Measurements from ENCODE around the gene RAB15. TPM values are rescaled to one million over a fixed set of nuclear protein-coding genes. Genes with fewer than 3 reads are reported as not detected.

Gene RAB15
- total and polyA plus RNA-seq, 7 experiments from 2014 or later, result 4.7 to 11.1 (median 5.9) TPM

DNA sequence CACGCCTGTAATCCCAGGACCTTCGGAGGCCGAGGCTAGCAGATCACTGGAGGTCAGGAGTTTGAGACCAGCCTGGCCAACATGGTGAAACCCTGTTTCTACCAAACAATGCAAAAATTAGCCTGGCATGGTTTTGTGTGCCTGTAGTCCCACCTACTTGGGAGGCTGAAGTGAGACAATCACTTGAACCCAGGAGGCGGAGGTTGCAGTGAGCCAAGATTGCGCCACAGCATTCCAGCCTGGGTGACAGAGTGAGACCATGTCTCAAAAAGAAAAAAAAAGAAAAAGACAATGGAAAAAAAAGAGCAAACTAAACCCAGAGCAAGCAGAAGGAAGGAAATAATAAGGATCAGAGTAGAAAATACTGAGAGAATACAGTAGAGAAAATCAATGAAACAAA is 52.5 kb downstream of the RAB15 start:
- H3K27me3 Mint-ChIP-seq, result no peaks in the 10 kb centered on the region
- H3K36me3 Mint-ChIP-seq, result peaks cover 0 to 50% (median 50%) of the 10 kb centered on the region in 5 donors
- H3K4me1 Mint-ChIP-seq, result peaks cover 57 to 90% (median 82%) of the 10 kb centered on the region in 7 donors
- Histone ChIP-seq H3K36me3 (ENCODE audit: control insufficient read depth in 2 of 3, insufficient read depth in 3 of 3, low read length in 3 of 3) (peaks cover 0 to 8% (median 0%) of the 10 kb centered on the region in 3 experiments), H3K4me1 (ENCODE audit: control insufficient read depth in 2 of 2, insufficient read depth in 2 of 2, low read length in 2 of 2) (peaks cover 45 to 47% of the 10 kb centered on the region in 2 donors), H3K27ac (ENCODE audit: low read depth, low read length) (no peak overlapping the region), H3K4me3 (ENCODE audit: low read length) (no peak overlapping the region), H3K9me3 (ENCODE audit: control insufficient read depth in 2 of 3, low read length in 3 of 3) (no peaks in the 10 kb centered on the region), H3K27me3 (ENCODE audit: control insufficient read depth in 2 of 2, insufficient read depth in 2 of 2, low read length in 2 of 2) (no peaks in the 10 kb centered on the region)
- H3K9me3 Mint-ChIP-seq, result peaks cover 0 to 7% (median 0%) of the 10 kb centered on the region in 11 donors
- ATAC-seq (no peak), DNase-seq (no peak)
- POLR2A ChIA-PET, result interaction anchor here (0.6 to 1.6 kb wide), 3 partner anchors 10 to 16 kb away, joined by 3 to 4 read pairs (median 3); no protein-coding TSS in a partner anchor
- peak overlapping the region in 4 of 9 donors; percentile 65 to 89 (median 78) for H3K27ac Mint-ChIP-seq
- CTCF ChIA-PET, result interaction anchor here (0.7 kb wide), 1 partner anchor 240 kb away, joined by 4 read pairs; no protein-coding TSS in a partner anchor
- intact Hi-C loops (cut with micrococcal nuclease), result loop anchor here in 1 of 2 donors (10.0 kb wide), 1 partner anchor 1055 kb away; no protein-coding TSS in a partner anchor
- peak overlapping the region in 5 of 10 donors; percentile 18 to 63 (median 44) for H3K4me3 Mint-ChIP-seq

- peaks cover 0 to 50% (median 47%) of the 10 kb centered on the region in 5 donors for H3K36me3 Mint-ChIP-seq
- H3K9me3 Mint-ChIP-seq, result peaks cover 0 to 7% (median 0%) of the 10 kb centered on the region in 11 donors
- intact Hi-C loops (cut with micrococcal nuclease), result no loop called here
- DNase-seq (no peak), ATAC-seq (no peak)
- H3K4me3 Mint-ChIP-seq, result peak overlapping the region in 4 of 10 donors; percentile 60 to 71 (median 62)
- peaks cover 55 to 87% (median 79%) of the 10 kb centered on the region in 7 donors for H3K4me1 Mint-ChIP-seq
- H3K27ac Mint-ChIP-seq, result peak overlapping the region in 5 of 9 donors; percentile 42 to 95 (median 75)
- no peaks in the 10 kb centered on the region for H3K27me3 Mint-ChIP-seq
- peaks cover 0 to 8% (median 0%) of the 10 kb centered on the region in 3 experiments for H3K36me3 ChIP-seq (ENCODE audit: control insufficient read depth in 2 of 3, insufficient read depth in 3 of 3, low read length in 3 of 3)
- POLR2A ChIA-PET, result interaction anchor here (0.7 to 1.6 kb wide), 3 partner anchors 9 to 66 kb away, joined by 3 to 4 read pairs (median 3); no protein-coding TSS in a partner anchor
- H3K27me3 ChIP-seq (ENCODE audit: control insufficient read depth in 2 of 2, insufficient read depth in 2 of 2, low read length in 2 of 2), result no peaks in the 10 kb centered on the region
- H3K27ac ChIP-seq (ENCODE audit: low read depth, low read length), result no peak overlapping the region
- no peak overlapping the region for H3K4me3 ChIP-seq (ENCODE audit: low read length)
- H3K9me3 ChIP-seq (ENCODE audit: control insufficient read depth in 2 of 3, low read length in 3 of 3), result no peaks in the 10 kb centered on the region
- H3K4me1 ChIP-seq (ENCODE audit: control insufficient read depth in 2 of 2, insufficient read depth in 2 of 2, low read length in 2 of 2), result peaks cover 42 to 47% of the 10 kb centered on the region in 2 donors
- CTCF ChIA-PET, result no interaction called here
Measured at GRCh38 chr14:64919215-64919614, 52.9 kb downstream of the RAB15 start.

GRCh38 chr14:64918216-64918615 is 53.9 kb downstream of the RAB15 start:
- Mint-ChIP-seq H3K4me3 (peak overlapping the region in 9 of 10 donors; percentile 49 to 73 (median 60)), H3K27me3 (peaks cover 0 to 2% (median 0%) of the 10 kb centered on the region in 5 donors)
- H3K9me3 ChIP-seq (ENCODE audit: control insufficient read depth in 2 of 3, low read length in 3 of 3), result no peaks in the 10 kb centered on the region

DNA sequence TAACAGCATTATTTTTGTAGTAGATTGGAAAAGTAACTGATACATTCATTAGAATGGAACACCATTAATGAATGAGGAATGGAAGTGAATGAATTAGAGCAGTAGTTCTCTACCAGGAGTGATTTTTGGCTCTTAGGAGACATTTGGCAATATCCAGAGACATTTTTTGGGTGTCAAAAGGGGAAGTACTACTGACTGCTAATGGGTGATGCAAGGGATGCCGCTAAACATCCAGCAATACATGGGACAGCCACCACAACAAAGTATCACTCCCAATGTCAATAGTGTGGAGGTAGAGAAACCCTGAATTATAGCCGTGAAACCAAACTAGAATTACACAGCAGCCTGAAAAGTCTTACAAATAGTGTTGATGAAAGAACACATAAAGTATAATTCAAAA is 56.3 kb downstream of the RAB15 start:
- Mint-ChIP-seq H3K4me3 (peak overlapping the region; percentile 87 to 97 (median 92)), H3K27ac (peak overlapping the region in 8 of 9 donors; percentile 44 to 99 (median 96)), H3K27me3 (peaks cover 0 to 5% (median 0%) of the 10 kb centered on the region in 5 donors), H3K36me3 (peaks cover 0 to 34% (median 30%) of the 10 kb centered on the region in 5 donors), H3K4me1 (peaks cover 53 to 74% (median 64%) of the 10 kb centered on the region in 7 donors), H3K9me3 (peaks cover 0 to 3% (median 0%) of the 10 kb centered on the region in 11 donors)
- H3K27me3 ChIP-seq (ENCODE audit: control insufficient read depth in 2 of 2, insufficient read depth in 2 of 2, low read length in 2 of 2), result no peaks in the 10 kb centered on the region
- H3K36me3 ChIP-seq (ENCODE audit: control insufficient read depth in 2 of 3, insufficient read depth in 3 of 3, low read length in 3 of 3), result peaks cover 0 to 4% (median 0%) of the 10 kb centered on the region in 3 experiments
- no peaks in the 10 kb centered on the region for H3K9me3 ChIP-seq (ENCODE audit: control insufficient read depth in 2 of 3, low read length in 3 of 3)
- no peak for ATAC-seq
- peaks cover 33 to 41% of the 10 kb centered on the region in 2 donors for H3K4me1 ChIP-seq (ENCODE audit: control insufficient read depth in 2 of 2, insufficient read depth in 2 of 2, low read length in 2 of 2)
- POLR2A ChIA-PET, result interaction anchor here (0.8 to 3.3 kb wide), 7 partner anchors 11 to 497 kb away, joined by 3 to 86 read pairs (median 16); partner anchors contain the start of genes FNTB and FUT8
- H3K4me3 ChIP-seq (ENCODE audit: low read length), result peak overlapping the region; percentile 96
- DNase-seq, result no peak
- intact Hi-C loops (cut with micrococcal nuclease), result loop anchor here in 1 of 2 donors (2.0 kb wide), 1 partner anchor 57 kb away; the partner anchor contains the start of gene RAB15
- no peak overlapping the region for H3K27ac ChIP-seq (ENCODE audit: low read depth, low read length)
- CTCF ChIA-PET, result interaction anchor here (1.3 to 1.6 kb wide), 2 partner anchors 9 to 24 kb away, joined by 5 to 6 read pairs; no protein-coding TSS in a partner anchor

More at GRCh38 chr14:64918216-64918615, 53.9 kb downstream of the RAB15 start:
- Mint-ChIP-seq H3K4me1 (peaks cover 60 to 85% (median 78%) of the 10 kb centered on the region in 7 donors), H3K9me3 (peaks cover 0 to 7% (median 0%) of the 10 kb centered on the region in 11 donors), H3K36me3 (peaks cover 0 to 46% (median 42%) of the 10 kb centered on the region in 5 donors), H3K27ac (peak overlapping the region in 6 of 9 donors; percentile 24 to 95 (median 62))
- no peak overlapping the region for H3K4me3 ChIP-seq (ENCODE audit: low read length)
- POLR2A ChIA-PET, result interaction anchor here (0.6 to 1.4 kb wide), 3 partner anchors 9 to 429 kb away, joined by 3 to 8 read pairs (median 5); no protein-coding TSS in a partner anchor
- CTCF ChIA-PET, result no interaction called here
- no peaks in the 10 kb centered on the region for H3K27me3 ChIP-seq (ENCODE audit: control insufficient read depth in 2 of 2, insufficient read depth in 2 of 2, low read length in 2 of 2)
- peaks cover 42 to 51% of the 10 kb centered on the region in 2 donors for H3K4me1 ChIP-seq (ENCODE audit: control insufficient read depth in 2 of 2, insufficient read depth in 2 of 2, low read length in 2 of 2)
- ATAC-seq, result no peak
- peak overlapping the region; percentile 1 for H3K27ac ChIP-seq (ENCODE audit: low read depth, low read length)
- intact Hi-C loops (cut with micrococcal nuclease), result no loop called here
- DNase-seq, result no peak
- peaks cover 0 to 4% (median 0%) of the 10 kb centered on the region in 3 experiments for H3K36me3 ChIP-seq (ENCODE audit: control insufficient read depth in 2 of 3, insufficient read depth in 3 of 3, low read length in 3 of 3)

DNA sequence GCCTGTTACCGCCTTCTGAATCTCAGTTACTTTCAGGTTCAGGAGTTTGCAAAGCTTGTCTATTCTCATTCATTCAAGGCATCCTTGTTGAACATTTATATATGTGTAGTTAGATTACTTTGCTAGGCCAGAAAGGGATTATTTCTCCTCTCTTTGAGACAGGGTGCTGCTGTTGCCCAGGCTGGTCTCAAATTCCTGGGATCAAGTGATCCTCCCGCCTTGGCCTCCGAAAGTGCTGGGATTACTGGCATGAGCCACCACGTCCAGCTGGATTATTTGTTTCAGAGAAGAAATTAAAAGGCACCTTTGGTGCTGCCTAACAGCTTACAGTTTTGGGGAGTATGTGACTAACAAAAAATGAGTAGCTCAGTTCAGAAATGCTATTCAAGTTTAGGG is 57.1 kb downstream of the RAB15 start:
- Mint-ChIP-seq H3K36me3 (peaks cover 0 to 27% (median 23%) of the 10 kb centered on the region in 5 donors), H3K4me1 (peaks cover 46 to 66% (median 57%) of the 10 kb centered on the region in 7 donors), H3K27ac (peak overlapping the region; percentile 93 to 99 (median 97)), H3K9me3 (peaks cover 0 to 3% (median 0%) of the 10 kb centered on the region in 11 donors), H3K27me3 (peaks cover 0 to 8% (median 0%) of the 10 kb centered on the region in 5 donors), H3K4me3 (peak overlapping the region; percentile 87 to 97 (median 92))
- ATAC-seq (no peak), DNase-seq (no peak)
- Histone ChIP-seq H3K4me3 (ENCODE audit: low read length) (peak overlapping the region; percentile 96), H3K4me1 (ENCODE audit: control insufficient read depth in 2 of 2, insufficient read depth in 2 of 2, low read length in 2 of 2) (peaks cover 33 to 41% of the 10 kb centered on the region in 2 donors), H3K27ac (ENCODE audit: low read depth, low read length) (peak overlapping the region; percentile 99), H3K36me3 (ENCODE audit: control insufficient read depth in 2 of 3, insufficient read depth in 3 of 3, low read length in 3 of 3) (peaks cover 0 to 4% (median 0%) of the 10 kb centered on the region in 3 experiments), H3K9me3 (ENCODE audit: control insufficient read depth in 2 of 3, low read length in 3 of 3) (no peaks in the 10 kb centered on the region), H3K27me3 (ENCODE audit: control insufficient read depth in 2 of 2, insufficient read depth in 2 of 2, low read length in 2 of 2) (no peaks in the 10 kb centered on the region)
- ChIA-PET POLR2A (interaction anchor here (0.6 to 3.3 kb wide), 22 partner anchors 11 to 1593 kb away, joined by 3 to 86 read pairs (median 4); partner anchors contain the start of genes FNTB, GPHN, GPX2 and MAX), CTCF (interaction anchor here (0.9 to 1.6 kb wide), 4 partner anchors 10 to 26 kb away, joined by 3 to 6 read pairs (median 4); no protein-coding TSS in a partner anchor)
- intact Hi-C loops (cut with micrococcal nuclease), result loop anchor here in 1 of 2 donors (2.0 kb wide), 1 partner anchor 58 kb away; the partner anchor contains the start of gene RAB15
